Measurements from ENCODE around the gene SFT2D2.

The SFT2D2 gene

DNA sequence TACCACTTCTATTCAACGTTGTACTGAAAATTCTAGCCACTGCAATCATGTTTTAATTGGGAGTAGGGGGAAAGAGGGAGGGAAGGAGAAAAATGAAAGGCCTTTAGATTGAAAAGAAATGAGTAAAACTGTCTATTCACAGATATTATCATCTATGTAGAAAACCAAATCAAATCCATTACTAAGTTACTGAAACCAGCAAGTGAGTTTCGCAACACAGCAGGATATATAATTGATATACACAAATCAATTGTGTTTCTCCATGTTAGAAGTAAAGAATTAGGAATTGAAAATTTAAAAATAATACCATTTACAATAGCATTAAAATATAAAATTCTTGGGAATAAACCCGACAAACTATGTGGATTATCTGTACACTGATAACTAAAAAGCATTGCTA lies 19.2 kb downstream of the SFT2D2 start:
- TF ChIP-seq, protein P1, sequence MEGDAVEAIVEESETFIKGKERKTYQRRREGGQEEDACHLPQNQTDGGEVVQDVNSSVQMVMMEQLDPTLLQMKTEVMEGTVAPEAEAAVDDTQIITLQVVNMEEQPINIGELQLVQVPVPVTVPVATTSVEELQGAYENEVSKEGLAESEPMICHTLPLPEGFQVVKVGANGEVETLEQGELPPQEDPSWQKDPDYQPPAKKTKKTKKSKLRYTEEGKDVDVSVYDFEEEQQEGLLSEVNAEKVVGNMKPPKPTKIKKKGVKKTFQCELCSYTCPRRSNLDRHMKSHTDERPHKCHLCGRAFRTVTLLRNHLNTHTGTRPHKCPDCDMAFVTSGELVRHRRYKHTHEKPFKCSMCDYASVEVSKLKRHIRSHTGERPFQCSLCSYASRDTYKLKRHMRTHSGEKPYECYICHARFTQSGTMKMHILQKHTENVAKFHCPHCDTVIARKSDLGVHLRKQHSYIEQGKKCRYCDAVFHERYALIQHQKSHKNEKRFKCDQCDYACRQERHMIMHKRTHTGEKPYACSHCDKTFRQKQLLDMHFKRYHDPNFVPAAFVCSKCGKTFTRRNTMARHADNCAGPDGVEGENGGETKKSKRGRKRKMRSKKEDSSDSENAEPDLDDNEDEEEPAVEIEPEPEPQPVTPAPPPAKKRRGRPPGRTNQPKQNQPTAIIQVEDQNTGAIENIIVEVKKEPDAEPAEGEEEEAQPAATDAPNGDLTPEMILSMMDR (IDR thresholded peaks at IDR 0.05; ENCODE audit: borderline replicate concordance, control extremely low read depth, extremely low read depth, insufficient read depth, missing control alignments) = no peak
- in situ Hi-C loops (cut with MboI; ENCODE audit: low sequenced_read_pairs, unreplicated experiment) = no loop called here
- DNase-seq (ENCODE audit: low spot score) = no peak

DNA sequence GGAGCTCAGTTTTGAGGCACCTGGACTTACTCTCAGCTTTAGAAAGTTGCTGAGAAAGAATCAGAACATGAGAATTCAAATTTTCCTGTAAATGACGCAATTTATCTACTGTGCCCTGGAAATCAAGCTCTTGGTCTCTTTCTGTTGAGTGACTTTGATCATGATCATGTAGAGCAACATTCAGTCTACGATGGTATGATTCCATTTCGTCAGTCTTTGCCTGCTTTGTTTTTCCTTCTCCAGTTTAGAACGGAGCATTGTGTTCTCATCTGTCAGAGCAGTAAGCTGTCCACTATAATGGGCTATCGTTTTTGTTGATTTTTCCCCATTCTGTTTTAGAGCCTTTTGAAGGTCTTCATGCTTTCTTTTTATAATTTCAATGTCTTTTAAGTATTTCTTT lies 20.7 kb downstream of the SFT2D2 start:
- TF ChIP-seq, protein P1 (IDR thresholded peaks at IDR 0.05; ENCODE audit: borderline replicate concordance, control extremely low read depth, extremely low read depth, insufficient read depth, missing control alignments) = no peak
- no peak for DNase-seq (ENCODE audit: low spot score)
- in situ Hi-C loops (cut with MboI; ENCODE audit: low sequenced_read_pairs, unreplicated experiment) = no loop called here

DNA sequence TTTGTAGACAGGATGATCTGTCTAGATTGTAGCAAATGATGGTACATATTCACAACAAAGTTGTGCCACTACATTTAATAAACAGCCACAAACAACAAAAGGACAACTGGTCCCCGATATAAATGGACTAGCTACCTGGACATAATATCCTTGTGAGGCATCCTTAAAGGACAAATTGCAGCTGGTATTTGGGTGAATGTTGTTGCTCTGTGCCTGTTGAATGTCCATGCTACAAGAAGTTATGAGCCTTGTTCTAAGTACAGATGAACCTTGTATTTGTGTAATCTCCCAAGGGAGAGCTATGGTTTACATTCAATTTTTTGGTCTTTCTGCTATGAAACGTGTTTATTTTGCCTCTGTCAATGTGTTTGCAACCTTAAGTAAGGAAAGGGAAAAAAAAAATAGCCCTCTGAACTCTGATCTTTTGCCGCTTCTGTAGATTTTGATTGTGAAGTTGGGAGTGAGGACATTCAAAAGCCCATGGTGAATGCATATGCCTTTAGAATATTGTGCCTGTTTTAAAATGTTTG lies 26.5 kb downstream of the SFT2D2 start:
- in situ Hi-C loops (cut with MboI; ENCODE audit: low sequenced_read_pairs, unreplicated experiment) = no loop called here
- TF ChIP-seq, protein P1 (IDR thresholded peaks at IDR 0.05; ENCODE audit: borderline replicate concordance, control extremely low read depth, extremely low read depth, insufficient read depth, missing control alignments) = no peak
- DNase-seq (ENCODE audit: low spot score) = no peak

DNA sequence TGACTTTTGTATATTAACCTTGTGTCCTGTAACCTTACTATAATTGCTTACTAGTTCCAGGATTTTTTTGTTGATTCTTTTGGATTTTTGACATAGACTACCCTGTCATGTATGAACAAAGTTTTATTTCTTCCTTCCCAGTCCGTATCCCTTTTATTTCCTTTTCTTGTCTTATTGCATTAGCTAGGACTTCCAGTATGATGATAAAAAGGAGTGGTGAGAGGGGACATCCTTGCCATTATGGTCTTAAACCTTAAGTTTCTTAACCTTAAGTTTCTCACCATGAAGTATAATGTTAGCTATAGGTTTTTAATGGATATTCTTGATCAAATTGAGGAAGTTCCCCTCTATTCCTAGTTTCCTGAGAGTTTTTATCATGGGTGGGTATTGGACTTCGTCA lies 30.4 kb downstream of the SFT2D2 start:
- in situ Hi-C loops (cut with MboI; ENCODE audit: low sequenced_read_pairs, unreplicated experiment) = no loop called here
- TF ChIP-seq, protein P1 (IDR thresholded peaks at IDR 0.05; ENCODE audit: borderline replicate concordance, control extremely low read depth, extremely low read depth, insufficient read depth, missing control alignments) = no peak
- DNase-seq (ENCODE audit: low spot score) = no peak

DNA sequence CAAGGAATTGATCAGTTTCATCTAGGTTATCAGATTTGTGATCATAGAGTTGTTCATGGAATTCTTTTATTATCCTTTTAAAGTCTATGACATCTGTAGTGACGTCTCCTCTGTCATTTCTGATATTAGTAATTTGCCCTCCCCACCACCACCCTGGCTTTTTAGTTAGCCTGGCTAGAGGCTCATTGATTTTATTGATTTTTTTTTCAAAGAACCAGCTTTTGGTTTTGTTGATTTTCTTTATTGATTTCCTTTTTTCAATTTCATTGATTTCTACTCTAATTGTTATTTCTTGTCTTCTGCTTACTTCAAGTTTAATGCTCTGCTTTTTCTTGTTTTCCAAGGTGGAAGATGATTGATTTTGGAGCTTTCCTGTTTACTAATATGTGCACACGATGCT lies 31.6 kb downstream of the SFT2D2 start:
- TF ChIP-seq, protein P1 (IDR thresholded peaks at IDR 0.05; ENCODE audit: borderline replicate concordance, control extremely low read depth, extremely low read depth, insufficient read depth, missing control alignments) = no peak
- DNase-seq (ENCODE audit: low spot score) = no peak
- in situ Hi-C loops (cut with MboI; ENCODE audit: low sequenced_read_pairs, unreplicated experiment) = no loop called here

DNA sequence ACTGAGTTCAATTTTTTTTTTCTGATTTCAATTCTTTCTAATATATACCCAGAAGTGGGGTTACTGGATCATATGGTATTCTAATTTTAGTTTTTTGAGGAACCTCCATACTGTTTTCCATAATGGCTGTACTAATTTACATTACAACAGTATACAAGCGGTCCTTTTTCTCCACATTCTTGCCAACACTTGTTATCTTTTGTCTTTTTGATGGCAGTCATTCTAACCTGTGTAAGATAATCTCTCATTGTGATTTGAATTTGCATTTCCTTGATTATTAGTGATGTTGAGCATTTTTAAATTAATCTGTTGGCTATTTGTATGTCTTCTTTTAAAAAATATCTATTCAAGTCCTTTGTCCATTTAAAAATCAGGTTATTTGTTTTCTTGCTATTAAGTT lies 33.8 kb downstream of the SFT2D2 start:
- in situ Hi-C loops (cut with MboI; ENCODE audit: low sequenced_read_pairs, unreplicated experiment) = no loop called here
- no peak for DNase-seq (ENCODE audit: low spot score)

More for the DNA sequence above, 33.8 kb downstream of the SFT2D2 start:
- TF ChIP-seq, protein P1 (IDR thresholded peaks at IDR 0.05; ENCODE audit: borderline replicate concordance, control extremely low read depth, extremely low read depth, insufficient read depth, missing control alignments) = no peak
